GM12865 (cell line): ENCODE results near the gene SHISAL1.

Experiments
- DNase-seq: peaks from one replicate; pipeline ENCODE4 v3.0.0; 2010; ENCODE audit warnings: low read depth
- H3K4me3 ChIP-seq: 2 replicates; pipeline ENCODE4 v1.5.1; 2011; ENCODE audit warnings: mild to moderate bottlenecking, low read depth, low read length, control low read depth
- CTCF ChIP-seq: IDR thresholded peaks from 2 replicates; pipeline ENCODE4 v1.5.1; 2011; ENCODE audit warnings: low read length, control low read depth, low read depth, inconsistent platforms; ENCODE audit not compliant: insufficient read depth; ENCODE audit errors: missing control alignments

Gene SHISAL1

GRCh38 chr22:44260216-44261035, 52.3 kb downstream of the SHISAL1 start:
- no peak overlapping the region for H3K4me3 ChIP-seq
- TF ChIP-seq CTCF, result no peak
- DNase-seq, result no peak

- no peak for DNase-seq
- no peak overlapping the region for H3K4me3 ChIP-seq
- TF ChIP-seq CTCF, result no peak
Measured at GRCh38 chr22:44259366-44260215, 53.2 kb downstream of the SHISAL1 start.

- no peak overlapping the region for H3K4me3 ChIP-seq
- TF ChIP-seq CTCF, result no peak
- DNase-seq, result no peak
Measured at GRCh38 chr22:44256556-44257485, 55.9 kb downstream of the SHISAL1 start.

- TF ChIP-seq CTCF, result no peak
- no peak overlapping the region for H3K4me3 ChIP-seq
- no peak for DNase-seq
Measured at GRCh38 chr22:44256085-44256484, 56.7 kb downstream of the SHISAL1 start.

- no peak for DNase-seq
- no peak overlapping the region for H3K4me3 ChIP-seq
- TF ChIP-seq CTCF, result no peak
Measured at GRCh38 chr22:44254811-44255210, 57.9 kb downstream of the SHISAL1 start.

- no peak overlapping the region for H3K4me3 ChIP-seq
- DNase-seq, result no peak
- TF ChIP-seq CTCF, result no peak
Measured at GRCh38 chr22:44249376-44250147, 63.2 kb downstream of the SHISAL1 start.
